GM10266 (cell line): ENCODE data around the gene VTCN1.
"Not testable (repeated sequence)": the region's sequence is repeated elsewhere in the genome, so short reads cannot be mapped to it uniquely, and the experiment has no call there.

Experiments
- DNase-seq: peaks from one replicate; pipeline ENCODE4 v3.0.0; 2012; ENCODE audit errors: extremely low spot score
- TF ChIP-seq, protein P1 (sequence below): IDR thresholded peaks from 2 replicates; pipeline ENCODE4 v1.5.1; 2012; ENCODE audit warnings: mild to moderate bottlenecking, low read depth; ENCODE audit not compliant: control insufficient read depth, insufficient read depth; ENCODE audit errors: missing control alignments

The VTCN1 gene

DNA sequence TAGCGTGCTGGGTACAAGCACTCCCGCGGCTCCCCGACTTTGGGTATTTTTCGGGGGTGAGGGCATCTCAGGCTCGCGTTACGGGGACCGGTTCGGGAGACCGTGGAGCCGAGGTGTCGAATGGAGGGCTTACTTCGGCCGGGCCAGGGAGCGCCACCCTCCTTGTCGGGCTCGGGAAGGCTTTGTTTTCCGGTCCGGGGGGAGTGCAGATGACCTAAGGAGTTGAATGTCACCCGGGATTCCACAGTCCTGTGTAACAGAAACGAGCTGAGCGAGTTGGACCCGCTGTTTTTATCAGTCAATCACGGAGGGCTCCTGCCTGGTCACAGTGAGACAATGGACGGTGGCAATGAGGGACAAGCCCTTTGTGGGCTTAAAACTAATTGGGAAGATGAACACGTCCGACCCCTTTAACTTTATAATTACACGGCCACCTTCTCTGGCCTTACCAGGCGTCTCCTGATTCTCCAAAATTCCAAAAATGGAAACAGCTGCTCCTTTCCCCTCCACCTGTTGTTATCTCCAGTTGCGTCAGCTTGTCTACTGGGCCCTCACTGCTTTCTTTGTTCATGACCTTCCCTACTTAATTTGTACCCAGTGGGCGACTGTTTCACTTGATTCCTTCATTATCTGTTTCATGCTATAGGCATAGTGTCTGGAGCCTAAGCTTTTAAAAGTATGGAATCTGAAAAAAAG lies 88.2 kb downstream of the VTCN1 start:
- TF ChIP-seq, protein P1, sequence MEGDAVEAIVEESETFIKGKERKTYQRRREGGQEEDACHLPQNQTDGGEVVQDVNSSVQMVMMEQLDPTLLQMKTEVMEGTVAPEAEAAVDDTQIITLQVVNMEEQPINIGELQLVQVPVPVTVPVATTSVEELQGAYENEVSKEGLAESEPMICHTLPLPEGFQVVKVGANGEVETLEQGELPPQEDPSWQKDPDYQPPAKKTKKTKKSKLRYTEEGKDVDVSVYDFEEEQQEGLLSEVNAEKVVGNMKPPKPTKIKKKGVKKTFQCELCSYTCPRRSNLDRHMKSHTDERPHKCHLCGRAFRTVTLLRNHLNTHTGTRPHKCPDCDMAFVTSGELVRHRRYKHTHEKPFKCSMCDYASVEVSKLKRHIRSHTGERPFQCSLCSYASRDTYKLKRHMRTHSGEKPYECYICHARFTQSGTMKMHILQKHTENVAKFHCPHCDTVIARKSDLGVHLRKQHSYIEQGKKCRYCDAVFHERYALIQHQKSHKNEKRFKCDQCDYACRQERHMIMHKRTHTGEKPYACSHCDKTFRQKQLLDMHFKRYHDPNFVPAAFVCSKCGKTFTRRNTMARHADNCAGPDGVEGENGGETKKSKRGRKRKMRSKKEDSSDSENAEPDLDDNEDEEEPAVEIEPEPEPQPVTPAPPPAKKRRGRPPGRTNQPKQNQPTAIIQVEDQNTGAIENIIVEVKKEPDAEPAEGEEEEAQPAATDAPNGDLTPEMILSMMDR, result no peak
- no peak for DNase-seq

DNA sequence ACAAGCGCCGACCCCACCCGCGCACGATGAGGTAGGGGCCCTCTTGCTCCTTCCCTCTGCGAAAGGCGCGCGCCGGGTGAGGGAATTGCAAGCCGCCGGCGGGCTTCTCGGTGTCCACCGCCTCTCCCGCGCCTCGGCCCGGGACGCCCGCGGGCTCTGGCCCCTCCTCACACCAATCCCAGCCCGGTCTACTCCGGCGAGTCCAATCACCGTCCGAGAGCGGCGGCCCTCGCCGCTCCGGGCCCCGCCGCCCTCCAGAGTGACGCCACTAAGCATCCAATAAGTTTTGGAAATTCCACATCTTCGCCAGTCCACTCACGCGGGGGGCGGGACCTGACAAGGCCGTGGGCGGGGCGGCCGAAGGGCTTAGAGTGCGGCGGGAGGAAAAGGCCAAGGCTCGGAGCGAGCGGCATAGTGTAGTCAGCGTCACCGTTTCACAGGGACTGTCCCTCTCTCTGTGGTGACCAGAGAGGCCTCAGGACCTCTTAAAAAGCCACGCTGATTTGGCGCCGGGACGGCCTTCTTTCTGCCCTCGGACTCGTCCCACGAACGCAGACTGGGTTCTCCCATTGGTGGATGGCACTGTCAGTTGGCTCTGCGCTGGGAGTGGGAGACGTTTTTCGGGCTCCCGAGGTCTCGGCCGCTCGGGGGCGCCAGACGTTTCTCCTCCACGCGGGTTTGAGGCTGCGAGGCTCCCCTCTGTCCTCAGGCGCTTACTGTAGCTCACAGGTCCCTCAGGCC lies 89.0 kb downstream of the VTCN1 start, which contains the start of gene TRIM45:
Gene TRIM45, minus strand, starts transcription at position 161 of the 741 bp plus-strand sequence. CDS start 548 bp downstream, outside the sequence.
- TF ChIP-seq, protein P1, result peak; percentile 72
- DNase-seq, result peak; percentile 89

DNA sequence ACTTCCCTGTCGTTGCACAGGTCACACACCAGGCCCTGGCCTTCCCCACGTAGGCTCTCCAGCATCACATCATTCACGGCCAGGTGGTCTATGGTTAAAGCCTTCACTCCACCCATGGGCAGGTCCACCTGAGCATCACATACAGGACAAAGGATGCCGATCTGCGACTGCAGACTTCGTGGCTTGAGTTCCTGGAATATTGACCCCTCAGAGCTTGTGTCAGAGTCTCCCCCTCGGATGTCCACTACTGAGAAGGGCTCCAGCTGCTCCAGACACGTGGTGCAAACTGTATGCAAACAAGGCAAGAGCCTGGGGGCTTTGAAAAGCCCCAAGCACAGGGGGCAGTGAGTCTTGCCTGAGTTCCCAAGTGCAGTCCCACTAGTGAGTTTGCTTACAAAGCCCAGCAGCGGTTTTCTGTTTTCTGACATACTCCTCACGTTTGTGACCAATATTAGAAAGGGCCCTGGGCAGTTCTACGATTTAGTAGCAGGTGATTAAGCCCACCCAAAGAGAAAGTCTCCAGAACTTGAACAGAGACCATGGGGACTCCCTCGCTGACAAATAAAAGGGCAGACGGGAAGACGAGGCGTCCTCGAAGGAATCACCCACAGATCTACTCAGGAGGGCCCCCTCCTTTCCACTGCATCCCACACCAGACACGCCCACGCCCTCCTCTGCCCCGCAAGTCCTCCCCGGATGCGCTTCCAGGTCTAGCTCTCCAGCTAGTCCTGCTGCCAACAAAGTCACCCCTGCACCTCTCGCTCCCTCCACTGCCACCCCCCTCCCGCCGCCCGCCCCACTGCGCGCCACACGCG lies 89.7 kb downstream of the VTCN1 start:
- TF ChIP-seq, protein P1, result no peak
- no peak for DNase-seq

DNA sequence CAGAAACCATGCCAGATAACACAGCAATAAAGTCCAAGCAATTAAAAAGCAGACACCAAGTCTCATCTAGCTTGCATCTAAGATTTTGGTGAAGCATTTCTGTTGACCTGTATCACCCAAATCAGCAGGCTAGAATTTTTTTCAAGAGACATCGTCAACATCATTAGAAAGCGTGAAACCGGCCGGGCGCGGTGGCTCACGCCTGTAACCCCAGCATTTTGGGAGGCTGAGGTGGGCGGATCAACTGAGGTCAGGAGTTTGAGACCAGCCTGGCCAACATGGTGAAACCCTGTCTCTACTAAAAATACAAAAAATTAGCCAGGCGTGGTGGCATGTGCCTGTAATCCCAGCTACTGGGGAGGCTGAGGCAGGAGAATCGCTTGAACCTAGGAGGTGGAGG lies 91.6 kb downstream of the VTCN1 start:
- not testable (repeated sequence) for DNase-seq

DNA sequence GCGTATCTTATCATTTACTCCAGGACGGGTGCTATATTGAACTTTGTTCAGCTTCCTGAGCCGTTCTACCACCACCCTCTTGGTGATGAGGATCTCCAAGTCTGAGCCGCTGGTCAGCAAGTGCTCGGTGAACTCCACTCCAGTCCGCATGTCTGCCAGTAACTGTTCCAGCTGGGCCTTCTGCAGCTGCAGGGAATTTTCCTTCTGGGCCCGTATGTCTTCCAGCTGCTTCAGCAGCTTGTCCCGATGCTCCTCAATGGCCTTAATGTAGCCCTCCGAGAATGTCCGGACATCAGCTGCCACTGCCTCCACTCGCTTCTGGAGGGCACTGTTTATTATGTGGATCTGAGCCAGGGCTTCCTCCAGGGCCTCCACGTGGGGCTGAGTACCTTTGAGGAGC lies 92.6 kb downstream of the VTCN1 start:
- DNase-seq, result no peak
- TF ChIP-seq, protein P1, result no peak

DNA sequence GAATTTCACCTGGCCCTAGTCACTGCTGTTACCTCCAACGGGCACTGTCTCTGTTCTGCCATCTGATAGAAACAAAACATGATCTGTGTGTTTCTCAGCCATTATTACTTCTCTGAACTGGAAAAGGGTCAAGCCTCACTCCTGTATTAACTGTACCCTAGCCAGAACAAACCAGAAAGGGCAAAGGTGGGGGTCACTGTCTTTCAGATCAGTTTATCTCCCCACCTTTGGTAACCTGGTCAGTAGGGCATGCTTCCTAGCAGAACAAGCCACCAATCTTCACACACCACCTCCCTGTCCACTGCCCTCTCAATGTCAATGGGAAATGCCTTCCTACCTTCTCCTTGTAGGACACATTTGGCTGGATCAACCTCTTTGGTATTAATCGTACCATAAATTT lies 93.0 kb downstream of the VTCN1 start:
- TF ChIP-seq, protein P1, result no peak
- no peak for DNase-seq

DNA sequence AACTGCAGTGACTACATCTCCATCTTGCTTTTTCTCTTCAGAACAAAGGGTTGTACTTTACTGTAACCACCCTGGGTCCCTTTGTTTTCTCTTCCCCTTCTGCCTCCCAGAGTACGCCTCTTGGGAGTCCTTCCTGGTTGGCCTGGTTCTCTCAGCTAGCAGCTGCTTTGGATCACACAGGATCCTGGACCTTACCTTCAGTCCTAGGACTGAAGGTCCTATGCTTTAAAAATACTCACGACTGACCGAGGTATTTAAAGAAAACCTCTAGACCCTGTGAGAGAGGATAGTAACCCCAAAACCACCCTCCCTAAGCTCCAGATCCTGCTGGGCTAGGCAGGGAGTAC lies 94.0 kb downstream of the VTCN1 start:
- TF ChIP-seq, protein P1, result no peak
- no peak for DNase-seq
